ENCODE data around the gene LTC4S. TPM values are rescaled to one million over a fixed set of nuclear protein-coding genes. Genes with fewer than 3 reads are reported as not detected.

Gene LTC4S
- total and polyA plus RNA-seq, 9 of the 15 experiments (the other 6 are each of a cell fraction or from before 2014, with no cell fraction given): 0.17 to 0.77 (median 0.75) TPM; not detected in 6

GRCh38 chr5:179830818-179831468, 37.2 kb downstream of the LTC4S start:
- Histone ChIP-seq H2AFZ (ENCODE audit: low read depth, low read length) (no peak overlapping the region), H3K36me3 (ENCODE audit: control insufficient read depth, insufficient read depth, low read length) (peaks cover 81% of the 10 kb centered on the region), H4K20me1 (replicated peaks; ENCODE audit: control insufficient read depth, insufficient read depth, low read length) (no peaks in the 10 kb centered on the region; the same call in 1 of the 2 replicates), H3K27ac (ENCODE audit: extremely low read depth, low read depth, low read length) (no peak overlapping the region), H3K9ac (ENCODE audit: insufficient read depth in 1 of 2, low read depth in 2 of 2, low read length in 2 of 2) (no peak overlapping the region), H3K4me1 (replicated peaks in 1 of 2; ENCODE audit: control insufficient read depth in 2 of 2, insufficient read depth in 2 of 2, low read length in 2 of 2) (peaks cover 0 to 6% of the 10 kb centered on the region in 2 experiments; a peak in 1 of 5 replicates), H3K79me2 (ENCODE audit: control insufficient read depth, insufficient read depth, low read length) (no peaks in the 10 kb centered on the region; the same call in 1 of the 3 replicates), H3K4me2 (ENCODE audit: insufficient read depth, low read length) (no peak overlapping the region), H3K9me1 (ENCODE audit: control insufficient read depth, insufficient read depth, low read length) (peaks cover 6% of the 10 kb centered on the region), H3K4me3 (no peak overlapping the region), H3K9me3 (replicated peaks; ENCODE audit: control insufficient read depth, insufficient read depth, low read depth, low read length) (no peaks in the 10 kb centered on the region), H3K27me3 (ENCODE audit: control insufficient read depth in 2 of 2, insufficient read depth in 2 of 2, low read length in 2 of 2) (no peaks in the 10 kb centered on the region)
- CTCF ChIA-PET (ENCODE audit: low intra/inter-chr PET ratio): no interaction called here
- in situ Hi-C loops (cut with MboI) (no loop called here), intact Hi-C loops (cut with micrococcal nuclease) (no loop called here)
- WGBS (ENCODE audit: insufficient coverage, low coverage, missing lambda C conversion rate): 98% methylated on average over 6 of the region's 7 CpGs
- no peak for DNase-seq (ENCODE audit: extremely low read depth in 1 of 4, low spot score in 3 of 4)
- no TSS peak for BruUV-seq (replicated peaks)
- no peak for ATAC-seq
- POLR2A ChIA-PET: interaction anchor here (0.7 to 3.9 kb wide), 7 partner anchors 9 to 98 kb away, joined by 3 to 15 read pairs (median 3); partner anchors contain the start of genes MAML1 and SQSTM1
- TF ChIP-seq POLR2AphosphoS2 (IDR thresholded peaks at IDR 0.05; ENCODE audit: low read length) (peak; percentile 85; the same call in 1 of the 2 replicates), ZNF717 (CRISPR knock-in tag; IDR thresholded peaks at IDR 0.05) (no peak), WHSC1 (IDR thresholded peaks at IDR 0.05; ENCODE audit: low read length) (no peak), KLF10 (CRISPR knock-in tag; IDR thresholded peaks at IDR 0.05) (no peak), NCOR1 (IDR thresholded peaks at IDR 0.05) (no peak), POLR2AphosphoS5 (IDR thresholded peaks at IDR 0.05; ENCODE audit: control insufficient read depth, insufficient read depth, low read depth, low read length) (peak; percentile 3; the same call in 1 of the 2 replicates), CREB1 (IDR thresholded peaks at IDR 0.05) (no peak), CREB1 (CRISPR knock-in tag; IDR thresholded peaks at IDR 0.05) (no peak), E4F1 (CRISPR knock-in tag; IDR thresholded peaks at IDR 0.05; ENCODE audit: borderline replicate concordance) (no peak), RBFOX2 (IDR thresholded peaks at IDR 0.05; ENCODE audit: low read depth, low read length) (0 out of 2 replicates have a peak, but pooled peaks have one; percentile 22), MCM2 (IDR thresholded peaks at IDR 0.05; ENCODE audit: low read depth) (no peak), SUPT5H (IDR thresholded peaks at IDR 0.05) (peak; percentile 21; the same call in 1 of the 2 replicates), RAD51 (IDR thresholded peaks at IDR 0.05; ENCODE audit: borderline replicate concordance, low read depth) (no peak), CBX3 (IDR thresholded peaks at IDR 0.05; ENCODE audit: borderline replicate concordance in 1 of 2, low read length in 2 of 2) (no peak), ZNF668 (CRISPR knock-in tag; IDR thresholded peaks at IDR 0.05) (no peak), HNRNPK (IDR thresholded peaks at IDR 0.05; ENCODE audit: low read depth, low read length, poor library complexity, severe bottlenecking) (no peak), KLF6 (CRISPR knock-in tag; IDR thresholded peaks at IDR 0.05; ENCODE audit: borderline replicate concordance) (no peak), BACH1 (tag; IDR thresholded peaks at IDR 0.05) (no peak), ZFP1 (CRISPR knock-in tag; IDR thresholded peaks at IDR 0.05) (0 out of 2 replicates have a peak, but pooled peaks have one; percentile 37)
- FAIRE-seq: no peak

Data from K562 (cell line).